Amniotic stem cell (primary cell): ENCODE results near the gene ZNF446.
"Not testable (repeated sequence)": the region's sequence is repeated elsewhere in the genome, so short reads cannot be mapped to it uniquely, and the experiment has no call there.

Experiments
- DNase-seq: peaks from one replicate; lab custom pipeline; 2025; lab: John Stamatoyannopoulos, UW

The ZNF446 gene

GRCh38 chr19:58470837-58471543 lies 5.2 kb upstream of the ZNF446 start:
- not testable (repeated sequence) for DNase-seq

- DNase-seq, result no peak
These were observed 4.4 kb upstream of the ZNF446 start for GRCh38 chr19:58471736-58472135.

GRCh38 chr19:58473775-58474174 lies 2.4 kb upstream of the ZNF446 start:
- no peak for DNase-seq

GRCh38 chr19:58474291-58474996 lies 1.7 kb upstream of the ZNF446 start:
- no peak for DNase-seq

- no peak for DNase-seq
These were observed 997 bp upstream of the ZNF446 start for GRCh38 chr19:58474997-58475713.

GRCh38 chr19:58476498-58477015 lies 405 bp downstream of the ZNF446 start:
- DNase-seq, result no peak

- DNase-seq, result no peak
These were observed 978 bp downstream of the ZNF446 start for GRCh38 chr19:58477130-58477529.

- DNase-seq, result no peak
These were observed 1.7 kb downstream of the ZNF446 start for GRCh38 chr19:58477871-58478270.

GRCh38 chr19:58479303-58479702 lies 3.2 kb downstream of the ZNF446 start:
- no peak for DNase-seq

GRCh38 chr19:58479736-58480480 lies 3.8 kb downstream of the ZNF446 start:
- DNase-seq, result no peak

GRCh38 chr19:58480481-58480830 lies 4.3 kb downstream of the ZNF446 start:
- DNase-seq, result no peak

- no peak for DNase-seq
These were observed 4.7 kb downstream of the ZNF446 start for GRCh38 chr19:58480831-58481230.

GRCh38 chr19:58482372-58482771 lies 6.2 kb downstream of the ZNF446 start:
- DNase-seq, result no peak

- no peak for DNase-seq
These were observed 7.6 kb downstream of the ZNF446 start for GRCh38 chr19:58483776-58484175.

GRCh38 chr19:58484349-58484748 lies 8.2 kb downstream of the ZNF446 start:
- DNase-seq, result not testable (repeated sequence)

GRCh38 chr19:58491393-58491792 lies 15.2 kb downstream of the ZNF446 start:
- DNase-seq, result no peak

- DNase-seq, result no peak
These were observed 16.1 kb downstream of the ZNF446 start for GRCh38 chr19:58492265-58492664.

- DNase-seq, result no peak
These were observed 21.6 kb downstream of the ZNF446 start for GRCh38 chr19:58497634-58498170.

- no peak for DNase-seq
These were observed 22.3 kb downstream of the ZNF446 start for GRCh38 chr19:58498316-58499020.

GRCh38 chr19:58499021-58499927 lies 23.1 kb downstream of the ZNF446 start:
- DNase-seq, result peak; percentile 98
